GM18502 (cell line): ENCODE results near the gene RBM19.

Experiments used
- ATAC-seq: cut with Tn5 transposase; IDR thresholded peaks from one replicate; pipeline ENCODE4 v1.9.1; 2021; ENCODE audit warnings: mild to moderate bottlenecking; ENCODE audit not compliant: unreplicated experiment, poor library complexity

The RBM19 gene

DNA sequence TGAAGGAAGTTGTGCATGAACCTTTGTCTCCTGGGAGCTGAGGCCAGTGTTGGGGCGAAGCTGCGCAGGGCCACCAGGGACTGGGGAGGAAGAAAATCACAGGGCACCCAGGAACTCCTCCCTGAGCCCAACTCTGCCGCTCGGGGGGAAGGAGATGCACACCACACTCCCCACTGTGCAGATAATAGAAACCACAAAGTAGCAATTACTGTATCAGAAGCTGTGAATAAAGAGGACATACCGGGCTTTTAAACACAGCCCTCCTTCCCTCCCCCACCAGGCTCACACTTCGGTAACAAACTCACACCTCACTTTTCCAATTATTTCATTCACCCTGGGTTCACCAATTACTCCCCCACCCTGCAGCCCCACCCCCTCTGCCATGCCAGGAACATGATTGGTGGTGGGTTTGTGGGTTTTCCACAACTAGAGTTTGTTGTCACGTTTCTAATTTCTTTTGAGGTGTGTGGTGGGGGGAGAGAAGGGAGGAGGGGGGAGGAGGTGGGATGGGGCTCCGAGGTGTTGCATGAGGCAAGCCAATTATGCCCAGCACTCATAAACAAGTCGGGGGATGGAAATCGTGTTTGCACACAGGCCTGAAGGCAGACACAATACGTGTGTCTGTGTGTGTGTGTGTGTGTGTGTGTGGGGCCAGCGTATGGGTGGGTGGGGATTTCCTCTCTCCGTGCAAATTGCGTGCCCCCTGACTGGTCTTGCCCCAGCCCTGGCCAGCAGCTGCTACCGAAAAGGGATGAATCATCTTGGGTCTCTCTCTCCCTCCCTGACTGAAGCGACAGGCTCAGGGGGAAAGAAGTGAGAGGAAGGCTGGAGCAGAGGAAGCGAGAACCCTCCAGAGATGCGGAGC is 103.3 kb downstream of the RBM19 start:
- no peak for ATAC-seq

- ATAC-seq = no peak
Observed at GRCh38 chr12:113861708-113862312, 104.3 kb downstream of the RBM19 start.

- ATAC-seq = no peak
Observed at GRCh38 chr12:113860950-113861349, 105.2 kb downstream of the RBM19 start.

GRCh38 chr12:113860059-113860820 is 105.9 kb downstream of the RBM19 start:
- no peak for ATAC-seq

DNA sequence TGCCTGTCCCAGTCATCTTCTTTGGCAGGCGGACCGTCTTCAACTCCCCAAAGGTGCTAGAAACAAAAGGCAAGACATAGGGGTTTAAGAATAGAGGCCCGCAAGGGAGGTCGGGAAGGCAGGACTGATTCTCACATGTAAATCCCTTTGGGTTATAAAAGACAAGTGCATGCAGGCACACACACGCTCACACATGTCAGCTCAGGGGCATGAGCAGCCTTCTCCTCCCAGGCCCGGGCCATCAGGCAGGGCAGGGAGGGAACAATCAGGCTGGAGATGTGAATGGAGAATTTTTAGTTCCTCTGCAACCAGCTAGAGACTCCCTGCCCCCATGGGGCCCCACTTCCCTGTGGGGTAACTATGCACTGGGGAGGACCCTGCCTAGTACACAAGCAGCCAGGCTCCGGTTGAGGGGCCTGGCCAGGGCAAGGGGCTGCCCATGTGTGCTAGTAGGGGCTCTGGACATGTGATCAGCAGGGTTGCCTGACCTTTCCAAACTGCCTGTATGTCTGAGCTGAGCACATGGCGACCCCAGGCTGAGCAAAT is 107.2 kb downstream of the RBM19 start:
- no peak for ATAC-seq

- no peak for ATAC-seq
Observed at GRCh38 chr12:113857371-113857770, 108.8 kb downstream of the RBM19 start.

DNA sequence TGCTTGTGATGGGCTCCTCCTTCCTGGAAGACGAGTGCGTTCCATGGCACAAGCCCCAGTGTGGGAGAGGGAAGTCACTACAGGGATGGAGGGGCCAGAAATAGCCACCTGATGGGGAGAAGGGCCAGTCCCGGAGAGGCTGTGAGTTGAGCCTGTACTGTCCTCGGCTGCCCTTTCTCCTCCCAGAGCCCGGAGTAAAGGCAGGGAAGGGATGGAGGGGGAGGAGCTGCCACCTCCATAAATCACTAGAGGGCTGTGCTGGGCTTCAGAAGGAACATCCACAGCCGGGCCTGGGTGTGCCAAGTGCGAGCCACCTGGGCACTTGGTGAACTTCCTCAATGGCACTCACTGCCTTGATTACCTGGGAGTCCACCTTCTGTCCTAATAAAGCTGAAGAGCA is 110.1 kb downstream of the RBM19 start:
- ATAC-seq = no peak

DNA sequence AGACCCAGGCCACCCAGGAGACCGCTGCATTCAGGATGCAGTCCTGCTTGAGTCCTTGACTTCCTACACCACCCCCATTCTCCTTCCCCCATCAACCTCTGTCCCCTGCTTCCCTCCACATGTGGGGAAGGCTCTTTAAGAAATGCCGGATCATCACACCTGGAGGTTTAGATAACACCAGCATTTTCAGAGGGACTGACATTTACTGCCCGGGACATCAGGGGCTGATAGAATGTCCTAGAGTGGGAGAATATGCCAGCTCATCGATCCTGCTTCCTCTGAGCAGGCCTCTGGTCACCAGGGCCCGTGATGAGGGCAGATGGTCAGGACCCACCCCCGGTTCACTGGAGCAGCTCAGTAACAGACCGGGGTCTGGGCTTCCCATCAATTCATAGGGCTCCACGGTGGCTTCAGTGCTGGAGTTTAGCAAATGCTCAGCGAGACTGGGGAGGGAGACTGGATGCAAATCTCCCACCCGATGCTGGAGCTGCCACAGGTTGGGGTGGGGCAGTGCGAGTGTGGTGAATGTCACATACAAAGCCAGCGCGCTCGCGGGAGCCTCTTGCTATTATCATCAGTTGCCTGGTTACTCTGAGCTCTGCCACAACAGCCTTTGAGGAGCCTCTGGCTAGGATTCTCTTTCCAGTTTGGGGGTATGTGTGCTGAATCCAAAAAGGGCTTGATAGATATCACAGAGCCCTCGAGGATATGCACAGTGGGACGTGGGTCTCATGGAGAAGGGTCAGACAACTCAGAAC is 111.6 kb downstream of the RBM19 start:
- no peak for ATAC-seq

GRCh38 chr12:113853491-113853890 is 112.6 kb downstream of the RBM19 start:
- no peak for ATAC-seq

GRCh38 chr12:113852695-113853490 is 113.2 kb downstream of the RBM19 start:
- ATAC-seq = no peak

- no peak for ATAC-seq
Observed at GRCh38 chr12:113852264-113852663, 113.9 kb downstream of the RBM19 start.

- no peak for ATAC-seq
Observed at GRCh38 chr12:113850309-113851056, 115.6 kb downstream of the RBM19 start.

DNA sequence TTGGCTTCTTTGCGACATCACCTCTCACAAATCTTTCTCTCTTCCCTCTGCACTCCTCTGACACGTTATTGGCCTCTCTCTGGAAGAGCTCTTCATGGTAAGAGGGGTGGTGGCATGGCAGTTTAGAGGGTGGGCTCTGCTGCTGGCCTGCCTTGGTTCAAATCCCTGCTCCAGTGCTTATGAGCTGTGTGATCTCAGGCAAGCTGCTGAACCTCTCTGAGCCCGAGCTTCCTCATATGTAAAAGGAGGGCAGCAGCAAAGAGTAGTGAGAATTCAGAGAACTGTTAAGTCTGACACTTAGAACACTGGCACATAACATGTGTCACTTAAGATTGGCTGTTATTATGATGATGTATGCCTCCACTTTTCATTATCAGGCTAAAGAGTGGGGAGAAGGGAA is 118.3 kb downstream of the RBM19 start:
- ATAC-seq = no peak

- no peak for ATAC-seq
Observed at GRCh38 chr12:113846883-113847755, 119.0 kb downstream of the RBM19 start.

DNA sequence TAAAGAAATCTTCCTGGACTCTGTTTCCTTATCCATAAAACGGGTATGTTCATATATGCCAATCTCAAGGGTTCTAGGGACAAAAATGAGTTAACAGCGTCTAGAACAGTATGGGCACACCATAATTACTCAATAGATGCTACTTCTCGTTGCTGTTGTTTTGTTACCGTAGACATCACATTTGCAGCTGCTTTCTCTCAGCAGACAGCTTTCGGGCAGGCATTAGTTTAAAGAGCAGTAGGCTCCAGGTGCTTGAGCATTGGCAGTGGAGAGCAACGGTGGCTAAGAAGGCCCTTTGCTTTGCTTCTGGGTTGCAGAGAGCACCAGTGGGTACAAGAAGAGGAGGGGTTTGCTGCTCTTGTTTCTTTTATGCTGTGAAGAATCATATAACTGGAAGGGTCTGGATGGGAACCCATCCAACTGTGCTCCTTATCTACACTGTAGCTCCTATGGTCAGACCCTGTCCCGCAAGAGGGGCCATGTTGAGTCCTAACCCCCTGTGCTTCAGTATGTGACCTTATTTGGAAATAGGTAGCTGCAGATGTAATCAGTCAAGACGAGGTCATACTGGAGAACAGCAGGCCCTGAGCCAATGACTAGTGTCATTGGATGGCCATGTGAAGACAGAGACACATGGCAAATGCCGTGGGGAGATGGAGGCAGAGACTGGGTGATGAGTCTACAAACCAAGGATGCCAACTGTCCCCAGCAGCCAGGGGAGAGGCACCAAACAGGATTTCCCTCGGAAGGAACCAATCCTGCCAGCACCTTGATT is 120.0 kb downstream of the RBM19 start:
- ATAC-seq = no peak

DNA sequence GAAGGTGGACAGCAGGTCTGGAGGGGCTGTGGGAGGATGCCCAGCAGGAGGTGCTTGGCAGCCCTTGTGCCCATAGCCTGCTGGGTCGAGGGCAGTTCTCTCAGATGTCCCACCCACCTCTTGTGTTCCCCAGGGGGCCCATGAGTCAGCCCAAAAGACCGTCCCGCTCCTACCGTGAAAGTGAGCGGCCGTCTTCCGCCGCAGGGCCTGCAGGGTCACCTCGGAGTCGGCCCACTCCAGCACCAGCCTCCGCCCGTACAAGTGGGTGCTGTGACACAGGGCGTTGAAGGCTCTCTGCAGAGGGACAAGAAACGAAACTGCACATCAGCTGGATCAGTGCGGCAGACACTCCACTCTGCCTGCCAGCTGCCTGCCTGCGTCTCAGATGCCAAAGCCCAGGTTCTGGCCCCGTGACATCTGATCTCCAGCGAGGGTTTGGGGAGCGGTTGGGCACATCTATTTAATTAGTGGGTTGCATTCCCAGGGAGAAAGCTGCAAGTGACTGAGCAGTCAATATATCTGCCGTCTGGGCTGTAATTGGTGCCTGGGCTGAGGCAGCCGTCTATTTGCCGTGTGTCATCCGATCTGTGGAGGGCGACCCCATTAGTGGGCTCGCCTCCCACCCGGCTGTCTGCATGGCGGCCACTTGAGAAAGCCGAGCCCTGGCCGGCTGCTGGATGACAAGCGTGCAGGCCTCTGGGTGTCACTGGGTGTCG is 121.5 kb downstream of the RBM19 start:
- ATAC-seq = no peak
